COLO829 (cell line): Measurements from ENCODE around the gene HDAC9.

Experiments
- DNase-seq: peaks from one replicate; pipeline ENCODE4 v3.0.0; 2012; ENCODE audit warnings: low spot score

HDAC9 gene

DNA sequence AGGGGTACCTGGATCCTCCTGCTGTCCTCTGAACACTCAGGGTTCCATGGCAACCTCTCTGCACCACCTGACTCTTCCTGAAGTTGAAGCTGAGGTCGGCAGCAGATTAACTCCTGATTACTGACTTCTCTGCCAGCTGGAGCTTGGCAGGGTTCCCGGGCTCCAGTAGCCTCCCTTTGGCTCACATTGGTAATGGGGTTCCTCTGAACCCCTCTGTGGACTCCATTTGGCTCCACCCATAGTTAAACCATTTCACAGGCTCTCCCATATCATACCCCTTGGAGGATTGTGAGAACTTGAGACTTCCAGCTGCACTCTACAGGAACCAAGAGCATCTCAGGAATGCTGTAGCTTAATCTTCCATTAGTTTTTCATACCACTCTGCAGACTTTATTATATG, 292.5 kb downstream of the HDAC9 start:
- no peak for DNase-seq

DNA sequence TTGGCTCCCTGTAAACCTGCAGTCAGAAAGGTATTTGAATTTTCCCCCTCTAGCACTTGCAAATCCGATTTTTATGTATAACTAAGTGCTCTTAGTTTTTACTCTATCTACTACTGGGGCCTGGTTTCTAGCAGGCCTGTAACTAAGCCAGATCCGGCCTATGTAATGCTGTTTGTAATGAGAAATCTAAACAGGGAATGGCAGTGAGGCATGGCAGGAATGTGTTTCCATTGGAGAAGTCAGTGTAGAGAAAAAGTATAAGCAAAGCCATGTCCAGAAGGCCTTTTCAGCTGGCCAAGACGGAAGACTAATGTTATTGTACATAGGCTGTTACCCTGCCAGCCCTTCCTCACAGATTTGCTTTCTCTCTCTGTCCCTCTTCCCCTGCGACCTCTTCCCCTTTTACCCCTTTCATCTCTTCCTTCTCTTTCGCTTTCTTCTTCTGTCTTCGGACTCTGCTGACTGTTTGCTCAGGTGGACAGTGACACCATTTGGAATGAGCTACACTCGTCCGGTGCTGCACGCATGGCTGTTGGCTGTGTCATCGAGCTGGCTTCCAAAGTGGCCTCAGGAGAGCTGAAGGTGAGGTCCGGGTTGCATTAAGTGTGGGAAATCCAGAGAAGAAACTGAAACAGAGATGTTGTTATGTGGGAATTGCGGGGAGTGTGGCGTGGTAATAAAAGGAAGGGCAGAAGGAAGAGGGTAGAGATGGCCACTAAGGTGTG, 297.5 kb downstream of the HDAC9 start:
- no peak for DNase-seq

DNA sequence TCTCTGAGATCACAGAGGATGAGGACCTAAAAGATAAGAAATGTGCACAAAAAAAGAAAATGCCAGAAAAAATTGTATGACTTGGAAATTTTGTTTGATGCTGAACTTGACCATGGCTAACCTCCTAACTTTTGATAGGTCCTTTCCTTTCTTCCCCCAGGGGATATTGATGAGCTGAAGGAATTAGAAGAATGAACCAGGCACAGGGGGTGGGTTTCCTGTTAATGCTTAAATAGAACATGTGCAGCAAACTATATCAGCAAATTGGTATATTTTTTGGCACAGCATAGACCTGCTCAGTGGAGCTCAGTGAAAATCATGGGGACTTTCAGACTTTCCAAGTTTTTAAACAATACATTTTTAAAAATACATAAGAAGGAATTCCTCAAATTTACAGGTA, 300.7 kb downstream of the HDAC9 start:
- DNase-seq = no peak

DNA sequence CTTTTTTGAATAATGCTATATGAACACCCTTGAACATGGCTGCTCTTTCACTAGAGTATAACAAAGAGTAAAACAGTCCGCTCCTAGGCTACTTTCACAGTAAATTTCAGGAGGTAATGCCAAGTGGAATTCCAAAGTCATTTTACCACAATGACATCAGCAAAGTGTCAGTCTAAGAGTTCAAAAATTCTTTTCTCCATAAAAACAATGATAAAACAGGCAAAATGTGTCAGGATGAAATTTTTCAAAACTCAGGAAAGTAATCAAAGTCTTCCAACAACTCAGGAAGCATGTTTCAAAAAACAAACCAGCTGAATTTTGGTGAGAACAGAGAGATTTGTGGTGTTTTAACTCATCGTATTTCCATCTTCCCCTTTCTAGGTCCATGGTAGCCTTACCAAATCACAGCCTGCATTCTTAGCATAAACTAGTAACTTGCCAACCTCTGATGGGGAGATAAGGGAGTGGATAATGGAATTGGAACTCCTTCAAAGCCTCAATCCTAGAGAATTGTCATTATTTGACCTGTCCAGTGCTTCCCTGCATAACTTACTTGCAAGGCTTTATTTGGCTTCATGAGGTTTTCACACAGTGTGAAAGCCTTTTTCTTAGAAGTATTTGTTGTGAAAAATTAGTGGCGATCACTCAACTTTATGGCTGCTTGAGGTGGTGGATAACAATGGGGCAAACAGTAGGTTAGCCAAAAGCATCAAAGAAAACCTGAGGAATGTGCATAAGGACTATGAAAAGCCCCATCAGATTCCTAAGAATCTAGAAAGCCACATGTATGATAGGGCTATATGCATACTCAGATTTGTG, 302.7 kb downstream of the HDAC9 start:
- DNase-seq = no peak

DNA sequence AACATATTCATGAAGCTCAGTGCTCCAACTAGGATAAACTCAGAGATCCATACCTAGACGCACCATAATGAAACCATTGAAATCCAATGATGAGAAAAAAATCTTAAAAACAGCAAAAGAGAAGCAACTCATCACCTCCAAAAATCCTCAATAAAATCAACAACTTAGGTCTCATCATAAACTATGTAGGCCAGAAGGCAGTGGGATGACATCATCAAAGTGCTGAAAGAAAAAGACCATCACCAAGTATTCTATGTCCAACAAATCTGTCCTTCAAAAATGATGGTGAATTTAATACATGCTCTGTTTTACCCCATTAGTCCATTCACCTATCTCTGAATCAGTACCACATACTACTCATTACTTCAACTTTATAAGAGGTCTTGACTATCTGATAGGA, 304.4 kb downstream of the HDAC9 start:
- DNase-seq = no peak

DNA sequence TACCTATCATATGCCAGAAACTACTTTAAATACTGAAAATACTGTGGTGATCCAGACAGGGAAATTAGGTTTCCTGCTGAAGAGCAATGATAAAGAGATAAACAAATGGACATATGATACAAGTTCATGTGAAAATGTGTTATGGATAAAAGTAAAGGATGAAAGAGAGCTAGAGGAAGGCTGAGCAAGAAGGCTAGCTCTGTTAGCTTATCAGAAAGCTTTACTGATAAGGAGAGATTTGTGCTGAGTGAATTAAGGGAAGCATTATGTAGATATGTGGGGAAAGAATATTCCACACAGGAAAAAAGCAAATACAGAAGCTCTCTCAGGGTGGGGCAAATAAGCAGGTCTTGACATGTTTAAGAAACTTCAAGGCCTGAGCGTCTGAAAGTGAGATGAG, 308.4 kb downstream of the HDAC9 start:
- DNase-seq = no peak

DNA sequence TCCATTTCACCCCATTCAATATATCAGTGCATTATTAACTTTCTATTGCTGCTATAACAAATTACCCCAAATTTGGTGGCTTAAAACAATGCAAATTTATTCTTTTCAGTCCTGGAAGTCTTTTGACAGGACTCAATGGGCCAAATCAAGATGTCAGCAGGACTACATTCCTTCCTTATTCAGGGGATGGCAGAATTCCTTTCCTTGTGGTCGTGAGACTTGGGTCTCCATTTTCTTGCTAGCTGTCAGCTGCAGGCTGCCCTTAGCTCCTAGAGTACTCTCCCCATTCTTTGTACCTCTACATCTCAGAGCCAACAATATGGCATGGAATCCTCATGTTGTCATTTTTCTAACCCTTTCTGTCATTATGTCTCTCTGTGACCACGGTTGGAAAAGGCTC, 310.6 kb downstream of the HDAC9 start:
- no peak for DNase-seq

DNA sequence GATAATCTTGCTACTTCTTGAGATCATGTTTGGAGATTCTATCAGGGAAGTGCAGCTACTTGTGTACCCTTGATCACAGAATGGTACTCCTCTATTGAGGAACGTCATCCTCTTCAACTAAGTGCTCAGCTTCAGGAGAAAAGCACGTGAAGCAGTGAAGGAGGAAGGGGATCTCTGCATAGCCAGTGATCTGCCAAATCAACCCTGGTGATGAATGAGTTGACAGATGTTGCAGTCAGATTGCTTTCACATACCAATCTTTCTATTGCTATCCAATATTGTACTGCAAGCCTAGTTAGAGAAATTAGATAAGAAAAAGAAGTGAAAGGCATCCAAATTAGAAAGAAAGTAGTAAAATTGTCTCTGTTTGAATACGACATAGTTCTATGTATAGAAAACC, 312.5 kb downstream of the HDAC9 start:
- DNase-seq = no peak

DNA sequence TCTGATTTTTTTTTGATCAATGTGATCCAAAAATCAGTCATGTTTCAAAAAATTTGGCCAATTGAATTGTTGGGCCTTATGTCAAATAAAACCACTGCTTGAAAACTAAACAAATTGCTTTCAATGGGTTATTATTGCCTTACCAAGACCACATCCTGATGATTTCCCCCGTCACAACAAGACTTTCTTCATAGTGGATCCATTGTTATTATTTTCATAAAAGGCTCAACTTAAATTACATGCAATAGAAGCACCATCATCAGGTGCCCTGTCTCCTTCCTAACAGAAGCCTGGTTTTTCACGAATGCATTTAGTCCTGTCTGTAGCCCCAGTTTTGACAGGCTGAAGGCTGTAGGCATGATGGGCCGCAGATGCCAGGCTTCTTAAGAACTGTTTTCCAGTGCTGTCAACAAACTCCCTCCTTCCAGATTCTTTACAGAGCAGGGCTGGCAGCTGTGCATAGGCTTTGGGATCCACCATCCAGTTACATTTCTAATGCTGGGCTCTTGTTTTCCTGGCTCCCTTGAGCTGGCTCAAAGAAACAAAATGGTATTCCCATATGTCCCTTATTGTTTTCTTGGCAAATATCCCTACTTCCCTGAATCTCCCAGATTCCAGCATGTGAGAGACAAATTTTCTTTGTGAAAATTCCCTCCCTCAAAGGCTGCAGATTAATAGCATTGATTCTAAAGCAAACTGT, 319.9 kb downstream of the HDAC9 start:
- peak; percentile 40 for DNase-seq

DNA sequence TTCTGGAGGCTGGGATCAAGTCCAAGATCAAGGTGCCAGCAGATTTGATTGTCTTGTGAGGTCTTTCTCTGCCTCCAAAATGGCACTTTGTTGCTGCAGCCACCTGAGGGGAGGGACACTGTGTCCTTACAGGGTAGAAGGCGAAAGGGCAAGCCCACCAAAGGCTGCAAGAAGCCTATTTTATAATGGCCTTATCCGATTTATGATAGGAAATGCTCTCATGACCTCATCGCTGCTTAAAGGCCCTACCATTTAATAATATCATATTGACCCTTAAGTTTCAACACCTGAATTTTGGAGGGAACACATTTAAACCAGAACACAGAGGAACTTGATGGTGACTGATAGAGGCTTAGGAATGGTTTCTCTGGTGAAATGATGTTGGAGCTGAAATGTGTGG, 325.4 kb downstream of the HDAC9 start:
- DNase-seq = no peak

DNA sequence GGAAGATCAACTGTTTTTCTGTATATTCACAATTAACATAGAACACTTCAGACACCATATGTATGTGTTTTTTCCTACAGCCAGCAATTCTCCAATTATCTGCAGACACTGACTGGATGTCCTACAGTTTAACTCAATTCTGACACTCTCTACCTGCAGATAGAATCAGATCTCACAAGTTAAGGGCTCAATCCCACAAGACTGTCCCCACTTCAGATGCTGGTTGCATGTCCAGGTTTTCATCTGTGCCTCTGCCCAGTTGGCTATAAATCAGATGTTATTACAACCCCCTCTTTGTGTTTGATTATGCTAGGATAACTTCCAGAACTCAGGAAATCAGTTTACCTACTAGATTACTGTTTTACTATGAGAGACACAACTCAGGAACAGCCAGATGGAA, 326.0 kb downstream of the HDAC9 start:
- DNase-seq = no peak

DNA sequence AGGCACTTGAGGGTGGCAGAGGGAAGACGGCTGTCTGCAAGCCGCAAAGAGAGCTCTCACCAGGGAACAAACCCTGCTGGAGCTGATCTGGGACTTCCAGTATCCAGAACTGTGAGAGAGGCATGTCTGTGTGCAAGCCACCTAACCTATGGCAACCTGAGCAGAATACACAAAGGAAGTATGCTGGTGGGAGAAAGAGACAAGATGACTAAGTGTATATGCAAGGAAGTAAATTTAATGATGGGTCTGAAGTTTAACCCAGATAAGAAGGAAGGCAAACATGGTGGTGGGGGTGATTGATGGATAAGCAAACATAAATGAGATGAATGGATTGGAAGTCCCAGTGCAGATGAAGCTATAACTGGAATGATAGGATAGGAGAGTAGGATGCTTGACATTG, 328.6 kb downstream of the HDAC9 start:
- no peak for DNase-seq

DNA sequence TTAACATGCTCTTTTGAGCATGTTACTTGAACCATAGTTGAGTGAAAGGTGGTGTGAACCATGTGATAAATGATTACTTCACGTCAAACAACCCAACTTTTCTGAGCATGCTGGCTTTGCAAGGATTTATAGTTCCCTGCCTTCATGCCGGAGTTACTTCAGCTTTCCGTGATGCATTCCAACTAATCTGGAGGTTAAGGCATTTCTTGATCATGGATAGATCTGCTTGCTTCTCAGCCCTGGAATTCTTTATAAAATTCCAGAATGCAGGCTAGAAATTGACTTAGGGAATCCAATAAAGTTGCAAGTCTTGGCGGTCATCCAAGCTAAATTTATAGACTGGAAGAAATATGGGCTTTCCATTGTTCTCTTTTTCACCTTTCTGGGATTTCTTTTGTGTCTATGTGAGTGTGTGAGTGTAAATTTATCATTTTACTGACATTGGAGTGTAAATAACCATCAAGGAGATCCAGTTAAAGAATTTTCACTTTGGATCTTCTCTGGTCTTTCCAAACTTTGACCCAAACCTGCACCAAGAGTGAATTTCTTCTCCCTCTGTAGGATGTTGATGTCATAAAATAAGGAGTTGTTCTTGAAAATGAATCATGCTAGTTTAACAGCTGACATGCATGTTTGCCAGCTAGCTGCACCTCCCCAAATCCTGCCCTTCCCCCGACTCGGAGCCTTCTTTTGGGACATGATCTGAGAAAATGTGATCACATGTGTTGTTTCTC, 332.9 kb downstream of the HDAC9 start:
- DNase-seq = no peak

DNA sequence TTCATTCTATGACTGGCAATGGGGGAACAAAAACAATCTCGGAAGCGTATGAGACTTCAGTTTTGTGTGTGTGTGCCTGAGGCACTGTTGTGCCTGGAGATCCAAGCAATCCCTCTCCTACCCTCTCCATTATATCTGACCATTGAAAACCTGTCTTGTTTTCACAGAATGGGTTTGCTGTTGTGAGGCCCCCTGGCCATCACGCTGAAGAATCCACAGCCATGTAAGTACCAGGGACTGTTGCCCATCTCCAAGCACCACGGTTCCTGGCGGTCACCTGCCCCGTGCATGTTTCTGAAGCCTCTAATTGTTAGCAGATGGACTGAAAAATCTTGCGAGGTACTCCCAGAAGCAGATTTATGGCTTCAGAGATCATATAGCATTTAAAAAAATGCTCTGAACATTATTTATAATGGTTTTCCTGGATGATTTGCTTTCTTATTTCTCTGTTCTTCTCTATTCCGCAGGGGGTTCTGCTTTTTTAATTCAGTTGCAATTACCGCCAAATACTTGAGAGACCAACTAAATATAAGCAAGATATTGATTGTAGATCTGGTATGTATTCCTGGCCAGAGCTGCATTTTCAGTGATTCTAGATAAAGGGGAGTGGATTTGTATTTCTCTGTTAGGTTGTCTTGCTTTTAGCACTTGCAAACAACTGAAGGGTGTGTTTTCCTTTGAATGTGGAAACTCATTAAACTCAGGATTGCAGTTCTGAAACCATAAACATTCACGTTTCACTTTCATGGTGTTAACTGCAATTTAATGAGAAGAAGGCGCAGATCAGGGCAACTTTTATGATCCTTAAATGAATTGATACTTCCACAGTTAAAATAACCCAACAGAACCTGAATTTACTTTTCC, 333.7 kb downstream of the HDAC9 start:
- DNase-seq = no peak

DNA sequence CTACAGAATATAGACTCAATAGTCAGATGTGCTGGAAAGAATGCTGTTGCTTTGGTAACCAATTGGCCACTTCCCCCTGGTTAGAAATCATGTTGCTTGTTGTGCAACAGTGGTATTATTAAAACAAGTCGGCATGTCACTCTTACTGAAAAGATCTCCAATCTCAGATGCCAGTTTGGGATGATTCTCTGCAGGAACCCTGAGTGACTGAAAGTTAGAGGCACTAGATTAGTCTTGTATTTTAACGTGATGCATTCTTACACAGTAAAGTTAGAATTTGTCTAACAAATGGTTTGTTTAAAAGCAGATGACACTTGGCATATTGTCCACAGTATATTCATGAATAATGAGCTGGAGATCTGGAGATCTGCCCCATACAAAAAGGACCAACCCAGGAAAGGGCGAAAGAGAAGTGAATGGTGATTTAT, 334.3 kb downstream of the HDAC9 start:
- DNase-seq = no peak

DNA sequence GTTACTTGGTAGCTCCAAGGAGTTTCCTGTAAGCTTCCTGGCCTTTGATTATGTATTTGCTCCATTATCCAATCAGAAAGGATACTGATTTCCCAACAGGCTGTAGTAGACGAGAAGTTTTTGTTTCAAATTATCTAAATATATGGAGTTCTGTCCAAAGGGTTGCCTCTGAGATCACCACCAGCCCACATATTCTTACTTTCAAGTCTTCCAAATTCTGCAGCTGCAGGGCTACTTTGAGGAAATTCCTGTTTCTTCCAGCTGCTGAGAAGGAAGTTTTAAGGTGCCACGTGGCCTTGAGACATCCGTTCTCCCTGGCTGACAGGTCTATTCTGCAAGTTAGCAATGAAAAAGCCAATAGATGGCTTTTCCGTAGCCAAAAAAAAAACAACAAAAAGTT, 335.9 kb downstream of the HDAC9 start:
- no peak for DNase-seq

DNA sequence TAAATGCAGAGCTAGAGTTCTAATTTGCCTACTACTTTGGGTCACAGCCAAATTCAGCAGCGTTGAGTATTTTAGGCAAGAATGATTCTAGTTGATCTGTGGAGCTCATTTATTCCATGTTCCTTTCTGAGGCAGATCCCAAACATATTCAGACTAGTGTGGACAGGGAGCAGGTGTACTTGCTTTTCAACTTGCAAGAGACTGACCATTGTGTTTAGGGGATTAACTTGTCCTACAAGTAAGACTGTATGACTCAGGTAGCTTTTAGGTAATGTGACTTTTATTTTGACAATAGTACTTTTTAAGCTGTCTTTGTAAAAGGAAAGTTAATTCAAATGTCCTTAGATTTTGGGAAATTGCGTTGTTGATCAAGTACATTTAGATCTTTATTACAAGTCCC, 336.4 kb downstream of the HDAC9 start:
- DNase-seq = no peak

DNA sequence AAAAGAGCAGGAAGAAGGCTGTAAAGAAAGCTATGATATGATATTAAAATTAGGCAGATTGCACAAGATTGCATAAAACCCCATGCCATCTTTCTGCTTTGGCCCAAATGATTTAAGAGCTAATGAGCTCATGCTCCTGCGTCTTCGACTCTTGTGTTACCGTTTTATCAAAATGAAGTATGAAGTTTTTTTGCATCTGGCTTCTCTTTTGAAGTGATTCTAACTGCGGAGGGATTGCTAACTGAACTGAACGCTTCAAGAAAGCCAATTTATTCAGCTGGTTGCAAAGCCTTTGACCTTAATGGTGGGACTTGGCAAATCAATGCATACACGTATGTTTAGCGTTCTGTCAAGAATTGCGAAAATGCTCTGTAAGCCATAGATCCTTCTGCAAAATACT, 339.0 kb downstream of the HDAC9 start:
- DNase-seq = no peak

DNA sequence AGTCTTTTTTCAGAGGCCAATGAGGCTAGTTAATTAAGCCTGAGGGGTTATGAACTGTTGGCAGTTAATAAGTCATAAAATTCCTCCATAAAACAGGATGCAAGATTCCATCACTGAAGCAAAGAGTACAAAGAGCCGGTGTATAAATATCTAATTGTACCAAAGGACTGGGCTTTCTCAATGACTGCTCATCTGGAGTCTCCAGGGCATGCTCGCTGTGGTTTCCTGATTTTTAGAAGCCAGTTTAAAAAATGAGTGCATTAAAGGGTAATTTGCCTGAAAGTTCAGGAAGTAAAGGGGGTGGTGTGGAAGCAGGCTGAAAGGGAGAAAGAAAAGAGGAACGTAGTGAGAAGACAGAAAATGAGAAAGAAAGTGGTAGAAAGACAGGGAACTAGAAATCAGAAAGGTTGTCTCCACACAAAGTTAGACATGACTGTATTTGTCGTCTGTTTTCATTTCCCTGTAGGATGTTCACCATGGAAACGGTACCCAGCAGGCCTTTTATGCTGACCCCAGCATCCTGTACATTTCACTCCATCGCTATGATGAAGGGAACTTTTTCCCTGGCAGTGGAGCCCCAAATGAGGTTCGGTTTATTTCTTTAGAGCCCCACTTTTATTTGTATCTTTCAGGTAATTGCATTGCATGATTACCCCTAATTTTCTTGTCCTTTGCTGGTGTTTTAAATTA, 339.6 kb downstream of the HDAC9 start:
- peak; percentile 55 for DNase-seq

DNA sequence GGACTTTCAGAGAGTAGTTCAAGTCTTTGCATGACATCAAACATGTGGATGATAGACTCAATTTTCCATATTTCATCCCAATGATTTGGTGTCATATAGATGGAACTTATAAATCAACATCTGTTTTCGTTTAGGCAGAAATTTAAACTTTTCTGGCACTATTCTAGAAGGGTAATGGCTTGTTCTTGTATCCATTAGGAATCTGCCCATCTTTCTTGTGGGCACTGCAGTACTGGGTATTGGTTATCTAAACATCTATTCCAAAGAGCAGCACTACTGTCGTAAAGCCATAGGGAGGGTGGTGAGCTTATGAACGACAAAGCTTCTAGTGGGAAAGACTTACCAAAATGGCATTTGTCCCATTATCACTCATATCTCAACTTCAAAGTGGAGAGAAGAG, 348.4 kb downstream of the HDAC9 start:
- no peak for DNase-seq

DNA sequence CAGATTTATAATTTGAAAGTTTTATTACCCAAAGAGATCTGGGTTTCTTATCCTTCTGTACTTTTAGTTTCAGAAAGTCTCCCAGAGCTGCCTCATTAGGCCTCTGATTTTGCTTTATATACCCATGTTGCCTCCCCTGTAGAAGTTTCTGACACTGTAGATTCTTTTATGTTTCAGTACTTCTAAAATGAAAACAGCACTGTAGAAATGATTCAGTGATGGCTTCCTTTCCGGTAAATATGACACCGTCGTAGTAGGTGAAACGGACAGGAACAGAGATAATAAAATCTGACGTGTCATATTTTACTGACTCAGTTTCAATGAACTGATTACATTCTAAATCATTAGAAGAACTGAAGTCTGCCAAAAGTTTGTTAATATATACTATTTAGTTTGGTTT, 349.2 kb downstream of the HDAC9 start:
- no peak for DNase-seq
